HCT116 (cell line): ENCODE measurements around the gene PAX5.

Experiments used
- EZH2phosphoT487 ChIP-seq: fragments of 200-600 bp; IDR thresholded peaks from 2 replicates; pipeline ENCODE4 v1.6.1; 2018; ENCODE audit warnings: antibody characterized with exemption, borderline replicate concordance
- FOSL1 ChIP-seq: IDR thresholded peaks from 2 replicates; pipeline ENCODE4 v1.6.1; 2012; ENCODE audit warnings: low read depth
- ZFX ChIP-seq: fragments of 450-650 bp; IDR thresholded peaks from 2 replicates; pipeline ENCODE4 v1.6.1; 2017
- ZNF274 ChIP-seq: fragments of 200-500 bp; sonication (Bioruptor generic); IDR thresholded peaks from 2 replicates; pipeline ENCODE4 v1.6.1; 2014; ENCODE audit warnings: mild to moderate bottlenecking, low read depth, low read length, inconsistent platforms
- TF ChIP-seq, protein P1 (sequence below): IDR thresholded peaks from 2 replicates; pipeline ENCODE4 v1.6.1; 2012; ENCODE audit warnings: low read depth
- TF ChIP-seq, protein P2 (sequence below), 3 experiments: fragments of 200-600 bp in 1 of 3; sonication (generic) in 1 of 3; IDR thresholded peaks in 2 of 3; conservative IDR thresholded peaks in 1 of 3; 2 replicates each; pipeline ENCODE4 v1.5.1; 2012 to 2017; ENCODE audit warnings: low read depth in 2 of 3, low read length in 2 of 3, antibody characterized with exemption in 1 of 3, borderline replicate concordance in 1 of 3, control low read depth in 1 of 3, mild to moderate bottlenecking in 1 of 3, mixed read lengths in 1 of 3, mixed run types in 1 of 3, moderate library complexity in 1 of 3; ENCODE audit not compliant: insufficient read depth in 1 of 3

- TF ChIP-seq ZFX (no peak), ZNF274 (no peak), EZH2phosphoT487 (no peak), FOSL1 (no peak)
- TF ChIP-seq, protein P1, sequence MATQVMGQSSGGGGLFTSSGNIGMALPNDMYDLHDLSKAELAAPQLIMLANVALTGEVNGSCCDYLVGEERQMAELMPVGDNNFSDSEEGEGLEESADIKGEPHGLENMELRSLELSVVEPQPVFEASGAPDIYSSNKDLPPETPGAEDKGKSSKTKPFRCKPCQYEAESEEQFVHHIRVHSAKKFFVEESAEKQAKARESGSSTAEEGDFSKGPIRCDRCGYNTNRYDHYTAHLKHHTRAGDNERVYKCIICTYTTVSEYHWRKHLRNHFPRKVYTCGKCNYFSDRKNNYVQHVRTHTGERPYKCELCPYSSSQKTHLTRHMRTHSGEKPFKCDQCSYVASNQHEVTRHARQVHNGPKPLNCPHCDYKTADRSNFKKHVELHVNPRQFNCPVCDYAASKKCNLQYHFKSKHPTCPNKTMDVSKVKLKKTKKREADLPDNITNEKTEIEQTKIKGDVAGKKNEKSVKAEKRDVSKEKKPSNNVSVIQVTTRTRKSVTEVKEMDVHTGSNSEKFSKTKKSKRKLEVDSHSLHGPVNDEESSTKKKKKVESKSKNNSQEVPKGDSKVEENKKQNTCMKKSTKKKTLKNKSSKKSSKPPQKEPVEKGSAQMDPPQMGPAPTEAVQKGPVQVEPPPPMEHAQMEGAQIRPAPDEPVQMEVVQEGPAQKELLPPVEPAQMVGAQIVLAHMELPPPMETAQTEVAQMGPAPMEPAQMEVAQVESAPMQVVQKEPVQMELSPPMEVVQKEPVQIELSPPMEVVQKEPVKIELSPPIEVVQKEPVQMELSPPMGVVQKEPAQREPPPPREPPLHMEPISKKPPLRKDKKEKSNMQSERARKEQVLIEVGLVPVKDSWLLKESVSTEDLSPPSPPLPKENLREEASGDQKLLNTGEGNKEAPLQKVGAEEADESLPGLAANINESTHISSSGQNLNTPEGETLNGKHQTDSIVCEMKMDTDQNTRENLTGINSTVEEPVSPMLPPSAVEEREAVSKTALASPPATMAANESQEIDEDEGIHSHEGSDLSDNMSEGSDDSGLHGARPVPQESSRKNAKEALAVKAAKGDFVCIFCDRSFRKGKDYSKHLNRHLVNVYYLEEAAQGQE = no peak
- TF ChIP-seq, protein P2, sequence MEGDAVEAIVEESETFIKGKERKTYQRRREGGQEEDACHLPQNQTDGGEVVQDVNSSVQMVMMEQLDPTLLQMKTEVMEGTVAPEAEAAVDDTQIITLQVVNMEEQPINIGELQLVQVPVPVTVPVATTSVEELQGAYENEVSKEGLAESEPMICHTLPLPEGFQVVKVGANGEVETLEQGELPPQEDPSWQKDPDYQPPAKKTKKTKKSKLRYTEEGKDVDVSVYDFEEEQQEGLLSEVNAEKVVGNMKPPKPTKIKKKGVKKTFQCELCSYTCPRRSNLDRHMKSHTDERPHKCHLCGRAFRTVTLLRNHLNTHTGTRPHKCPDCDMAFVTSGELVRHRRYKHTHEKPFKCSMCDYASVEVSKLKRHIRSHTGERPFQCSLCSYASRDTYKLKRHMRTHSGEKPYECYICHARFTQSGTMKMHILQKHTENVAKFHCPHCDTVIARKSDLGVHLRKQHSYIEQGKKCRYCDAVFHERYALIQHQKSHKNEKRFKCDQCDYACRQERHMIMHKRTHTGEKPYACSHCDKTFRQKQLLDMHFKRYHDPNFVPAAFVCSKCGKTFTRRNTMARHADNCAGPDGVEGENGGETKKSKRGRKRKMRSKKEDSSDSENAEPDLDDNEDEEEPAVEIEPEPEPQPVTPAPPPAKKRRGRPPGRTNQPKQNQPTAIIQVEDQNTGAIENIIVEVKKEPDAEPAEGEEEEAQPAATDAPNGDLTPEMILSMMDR (IDR thresholded peaks at IDR 0.05 in 2 of 3, conservative IDR thresholded peaks at IDR 0.05 in 1 of 3; ENCODE audit: borderline replicate concordance in 1 of 3, insufficient read depth in 1 of 3, low read depth in 2 of 3, low read length in 2 of 3) = no peak
Measured at GRCh38 chr9:36818242-36818938, 215.7 kb downstream of the PAX5 start.
